ENCODE measurements around the gene CEP112.

The CEP112 gene

GRCh38 chr17:65627891-65628643 lies 563.9 kb downstream of the CEP112 start:
- DNase-seq, result no peak

- no peak for DNase-seq
These were observed 564.8 kb downstream of the CEP112 start for GRCh38 chr17:65627108-65627507.

DNA sequence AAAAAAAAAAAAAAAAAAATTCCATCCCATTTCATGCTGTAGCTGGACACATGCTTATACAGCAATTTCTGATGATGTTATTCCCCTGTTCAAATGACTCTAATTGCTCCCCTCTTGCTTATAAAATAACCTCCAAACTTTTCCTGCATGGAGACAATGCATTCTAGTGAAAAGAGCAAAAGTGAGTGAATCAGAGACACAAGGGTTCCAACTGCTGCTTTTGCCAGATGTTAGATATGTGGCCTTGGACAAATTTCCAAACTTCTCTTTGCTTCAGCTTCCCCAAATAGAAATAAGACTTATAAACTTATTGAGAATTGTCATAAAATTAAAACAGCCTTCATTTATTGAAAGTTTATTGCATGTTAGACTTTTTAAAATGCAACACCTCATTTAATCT lies 565.5 kb downstream of the CEP112 start:
- DNase-seq, result no peak

GRCh38 chr17:65618516-65618915 lies 573.4 kb downstream of the CEP112 start:
- DNase-seq, result no peak

DNA sequence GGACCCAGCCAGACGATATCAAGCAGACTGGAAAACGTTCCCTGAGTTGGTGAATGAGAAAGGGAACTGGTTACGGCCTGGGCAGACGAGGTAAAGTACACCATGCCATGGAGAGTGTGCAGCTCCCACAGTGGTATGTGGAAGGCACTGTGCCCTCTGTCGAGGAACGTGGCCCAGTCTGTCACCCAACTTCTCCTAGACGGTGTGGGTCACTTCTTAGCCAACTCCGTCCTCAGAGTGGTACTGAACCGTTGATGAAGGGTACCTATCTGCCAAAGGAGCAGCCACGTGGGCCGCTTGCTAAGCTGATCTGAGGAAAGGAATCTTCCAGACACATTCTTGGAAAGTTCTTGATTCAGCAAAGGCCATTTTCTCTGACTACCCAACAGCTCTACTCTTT lies 574.4 kb downstream of the CEP112 start:
- DNase-seq, result no peak

GRCh38 chr17:65609749-65610148 lies 582.2 kb downstream of the CEP112 start:
- DNase-seq, result no peak

DNA sequence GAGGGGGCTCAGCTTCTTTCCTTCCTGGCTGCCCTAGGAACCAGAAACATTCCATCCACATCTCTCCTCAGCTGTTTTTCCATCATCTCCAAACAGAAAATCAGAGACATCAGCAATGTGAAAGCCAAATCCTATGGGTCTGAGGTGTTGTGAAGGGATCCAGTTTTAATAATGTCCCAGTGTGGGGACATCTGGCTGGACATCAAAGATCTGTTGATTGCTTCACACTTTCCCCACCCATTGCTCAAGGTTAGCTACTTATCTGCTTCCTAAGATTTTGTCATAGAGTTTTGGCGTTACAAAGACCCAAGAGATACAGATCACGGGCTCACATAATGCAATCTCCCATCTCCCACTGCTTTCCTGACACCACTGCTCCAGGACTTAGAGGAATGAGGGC lies 582.6 kb downstream of the CEP112 start:
- DNase-seq, result no peak

GRCh38 chr17:65604070-65604469 lies 587.9 kb downstream of the CEP112 start:
- DNase-seq, result no peak

DNA sequence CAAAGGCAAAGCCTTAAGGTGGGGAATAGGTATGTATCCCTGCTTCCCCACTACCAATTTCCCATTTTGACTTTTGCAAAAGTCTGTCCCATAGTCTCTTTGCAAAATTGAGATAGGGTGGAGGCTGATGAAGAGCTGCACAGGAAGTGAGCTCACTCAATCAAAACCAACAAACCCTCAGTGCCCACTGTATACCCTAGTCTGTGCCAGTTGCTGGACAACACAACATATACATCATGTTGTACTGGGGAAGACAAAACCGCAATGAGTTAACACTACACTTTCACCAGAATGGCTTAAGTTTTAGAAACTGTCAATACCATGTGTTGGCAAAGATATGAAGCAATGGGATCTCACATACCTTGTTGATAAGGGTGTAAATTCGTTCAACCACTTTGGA lies 590.1 kb downstream of the CEP112 start:
- DNase-seq, result no peak

DNA sequence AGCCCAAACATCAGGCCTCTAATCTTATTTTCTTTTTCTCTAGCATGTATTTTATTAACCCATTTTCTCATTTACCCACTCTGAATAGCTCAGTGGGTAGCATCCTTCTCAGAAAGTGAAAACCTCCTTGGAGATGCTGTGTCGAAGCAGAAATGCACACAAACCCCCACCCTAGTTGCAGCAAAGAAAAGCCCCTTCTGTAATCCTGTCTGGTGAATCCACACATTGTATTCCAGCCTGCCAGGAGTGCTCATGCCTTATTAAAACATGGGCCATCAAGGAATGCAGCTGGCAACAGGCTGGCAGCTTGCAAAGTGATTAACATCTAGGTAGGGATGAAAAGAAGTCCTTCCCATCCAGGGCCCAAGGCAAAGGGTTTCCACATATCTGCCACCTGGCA lies 590.8 kb downstream of the CEP112 start:
- no peak for DNase-seq

- no peak for DNase-seq
These were observed 591.4 kb downstream of the CEP112 start for GRCh38 chr17:65600518-65600917.

DNA sequence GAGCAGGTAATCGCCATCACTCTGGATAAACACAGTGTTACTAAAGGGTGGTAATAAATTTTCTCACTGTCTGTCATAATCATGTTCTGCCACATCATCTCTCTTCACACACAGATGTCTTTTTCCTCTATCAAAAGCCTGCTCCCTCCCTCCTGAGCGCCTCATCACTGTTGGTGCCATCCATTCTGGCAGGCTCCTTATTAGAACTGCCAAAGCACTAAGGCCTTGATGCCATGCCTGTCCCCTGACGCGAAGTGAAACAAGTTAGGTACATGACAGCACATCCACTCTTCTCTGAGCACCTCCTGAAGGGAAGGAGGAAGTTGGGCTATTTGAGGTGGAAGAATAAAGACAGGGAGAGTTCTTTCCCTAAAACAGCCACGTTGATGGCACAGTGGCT lies 592.3 kb downstream of the CEP112 start:
- DNase-seq, result no peak

GRCh38 chr17:65598746-65599145 lies 593.2 kb downstream of the CEP112 start:
- DNase-seq, result no peak

- no peak for DNase-seq
These were observed 596.8 kb downstream of the CEP112 start for GRCh38 chr17:65595071-65595656.

- no peak for DNase-seq
These were observed 597.8 kb downstream of the CEP112 start for GRCh38 chr17:65593855-65594845.

DNA sequence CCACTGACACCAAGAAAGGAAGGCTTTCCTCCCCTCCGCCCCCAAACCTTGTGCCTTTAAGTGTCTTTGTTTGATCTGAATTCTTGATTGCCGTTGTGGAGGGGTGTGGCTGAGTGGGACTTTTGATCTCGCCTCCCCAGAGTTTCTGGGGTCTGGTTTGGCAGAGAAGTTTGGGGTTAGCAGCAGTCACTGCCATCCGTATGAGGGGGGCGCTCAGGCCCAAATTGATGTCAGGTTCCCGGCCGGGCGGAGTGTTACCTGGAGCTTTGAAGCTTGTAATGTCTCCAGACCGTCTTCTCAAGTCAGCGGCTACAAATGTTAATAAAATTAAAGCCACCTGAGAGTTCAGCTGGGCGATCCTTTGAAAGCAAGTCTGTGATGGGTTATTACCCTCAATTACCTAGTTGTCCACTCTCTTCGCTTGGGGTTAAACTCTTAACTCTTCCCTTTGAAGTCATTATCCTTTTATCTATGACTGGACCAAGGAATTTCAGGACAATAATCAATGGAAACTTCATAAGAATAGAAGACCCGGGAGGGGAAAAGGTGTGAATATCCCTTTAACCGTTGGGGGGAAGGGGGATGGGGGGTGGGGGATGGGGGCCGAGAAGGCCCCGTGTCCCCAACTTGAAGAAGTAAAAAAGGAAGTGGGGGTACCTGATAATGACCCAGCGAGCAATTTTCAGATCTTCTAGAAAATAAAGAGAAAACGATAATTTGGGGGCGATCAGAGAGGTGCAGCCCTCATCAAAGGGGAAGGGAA lies 598.7 kb downstream of the CEP112 start:
- no peak for DNase-seq

- no peak for DNase-seq
These were observed 599.6 kb downstream of the CEP112 start for GRCh38 chr17:65592125-65592965.

- DNase-seq, result no peak
These were observed 602.6 kb downstream of the CEP112 start for GRCh38 chr17:65589321-65589720.

DNA sequence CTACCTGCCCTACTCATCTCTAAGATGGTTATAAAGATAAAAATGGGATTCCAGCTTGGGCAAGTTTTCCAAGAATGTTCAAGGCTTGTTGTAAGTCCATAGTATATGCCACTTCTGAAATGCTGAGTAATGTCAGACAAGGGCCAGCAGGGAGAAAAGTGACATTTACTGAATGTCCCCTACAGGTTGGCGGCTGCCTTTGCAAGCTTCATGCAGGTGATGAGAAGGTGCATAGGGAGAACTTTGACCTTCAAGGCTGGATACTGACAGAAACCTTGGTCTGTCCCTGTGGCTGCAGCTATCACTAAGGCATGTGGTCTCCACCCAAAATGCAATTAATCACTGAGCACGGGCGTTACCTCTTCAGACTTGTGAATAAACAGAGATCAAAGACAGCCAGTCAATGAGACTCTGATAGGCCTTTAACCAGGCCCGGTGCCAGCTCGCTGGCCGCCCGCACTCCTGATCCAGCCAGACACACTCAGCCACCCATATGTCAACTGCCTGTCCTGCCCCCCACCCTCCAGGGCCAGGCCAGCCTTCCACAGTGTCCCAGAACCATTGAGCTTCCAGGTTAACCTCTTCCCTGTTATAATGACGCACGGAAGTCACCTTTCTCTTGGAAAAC lies 603.6 kb downstream of the CEP112 start:
- DNase-seq, result no peak

DNA sequence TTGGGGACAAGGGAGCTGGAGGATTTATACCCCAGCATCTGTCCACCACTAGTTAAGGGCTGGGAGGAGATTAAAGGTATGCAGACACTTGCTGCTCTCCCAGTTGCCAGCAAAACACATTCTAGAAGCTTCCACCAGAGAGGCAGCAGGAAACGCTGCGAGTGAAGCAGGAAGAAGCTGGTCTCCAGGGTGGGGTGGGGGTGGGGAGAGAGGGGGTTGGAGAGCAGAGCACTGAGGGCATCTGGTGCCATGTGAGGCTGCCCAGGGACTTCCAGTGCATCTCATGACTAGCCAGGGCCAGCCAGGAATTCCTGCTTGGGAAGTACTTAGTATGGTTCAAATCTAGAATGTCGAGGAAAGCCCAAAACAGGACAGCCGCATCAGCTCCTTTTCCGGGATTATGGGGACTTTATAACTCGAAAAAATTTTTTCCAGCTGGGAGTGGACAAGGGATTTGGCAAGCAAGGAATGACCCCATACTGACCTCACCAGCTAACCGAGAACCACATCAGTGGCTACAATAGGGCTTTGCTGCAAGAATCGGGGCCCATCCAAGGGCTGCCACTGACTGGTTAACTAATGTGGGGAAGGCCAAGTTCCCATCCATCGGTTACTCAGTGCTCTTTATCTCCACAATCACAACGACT lies 604.3 kb downstream of the CEP112 start:
- DNase-seq, result no peak

DNA sequence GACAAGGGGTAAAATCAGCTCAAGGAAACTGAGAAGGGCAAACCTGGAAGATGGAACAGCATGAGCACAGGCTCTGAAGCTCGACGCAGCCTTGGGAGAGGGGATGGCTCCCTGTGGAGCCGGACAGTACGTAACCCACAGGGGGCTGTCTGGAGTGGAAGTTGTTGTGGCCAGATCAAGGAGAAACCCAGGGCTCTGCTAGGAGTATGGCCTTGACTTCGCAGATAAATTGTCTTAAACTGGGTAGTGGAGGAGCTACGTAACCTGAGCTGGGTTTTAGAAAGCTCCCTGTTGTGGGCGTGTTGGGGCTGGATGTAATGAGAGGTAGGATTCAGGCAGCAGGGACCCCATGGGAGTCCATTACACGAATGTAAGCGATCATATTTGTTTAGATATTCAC lies 605.0 kb downstream of the CEP112 start:
- DNase-seq, result no peak

Data from NCI-H187 (cell line).